GM23248 (cell line): ENCODE measurements around the gene HOXA9. TPM values are rescaled to one million over a fixed set of nuclear protein-coding genes. Genes with fewer than 3 reads are reported as not detected.

ENCODE experiments used
- DNase-seq: peaks from one replicate; pipeline ENCODE4 v3.0.0-alpha.2; 2015
- H2AFZ ChIP-seq: fragments of 200-600 bp; sonication (generic); 2 replicates; pipeline ENCODE4 v1.6.1; 2016; ENCODE audit warnings: antibody characterized with exemption
- H3F3A ChIP-seq: fragments of 200-600 bp; sonication (generic); 2 replicates; pipeline ENCODE4 v1.6.1; 2016; ENCODE audit warnings: mild to moderate bottlenecking, antibody characterized with exemption, mixed run types; ENCODE audit not compliant: insufficient read depth
- H3K27ac ChIP-seq: fragments of 200-600 bp; sonication (generic); 2 replicates; pipeline ENCODE4 v1.5.1; 2016; ENCODE audit warnings: mild to moderate bottlenecking
- H3K27me3 ChIP-seq: fragments of 200-600 bp; sonication (generic); replicated peaks from 2 replicates; pipeline ENCODE4 v1.6.1; 2016; ENCODE audit warnings: mild to moderate bottlenecking; ENCODE audit not compliant: insufficient read depth
- H3K36me3 ChIP-seq: fragments of 200-600 bp; sonication (generic); 2 replicates; pipeline ENCODE4 v1.6.1; 2016; ENCODE audit warnings: low read depth, mild to moderate bottlenecking
- H3K4me1 ChIP-seq: fragments of 200-600 bp; sonication (generic); 2 replicates; pipeline ENCODE4 v1.6.1; 2016; ENCODE audit warnings: mild to moderate bottlenecking; ENCODE audit not compliant: insufficient read depth
- H3K4me2 ChIP-seq: fragments of 200-600 bp; sonication (generic); one replicate; pipeline ENCODE4 v1.6.1; 2016; ENCODE audit warnings: mild to moderate bottlenecking; ENCODE audit not compliant: unreplicated experiment
- H3K4me3 ChIP-seq: fragments of 200-600 bp; sonication (generic); 2 replicates; pipeline ENCODE4 v1.5.1; 2016; ENCODE audit warnings: mild to moderate bottlenecking
- H3K79me2 ChIP-seq: fragments of 200-600 bp; sonication (generic); 2 replicates; pipeline ENCODE4 v1.6.1; 2016; ENCODE audit warnings: mild to moderate bottlenecking; ENCODE audit not compliant: insufficient read depth
- H3K9ac ChIP-seq: fragments of 200-600 bp; sonication (generic); 2 replicates; pipeline ENCODE4 v1.6.1; 2016; ENCODE audit warnings: mild to moderate bottlenecking
- H3K9me2 ChIP-seq: fragments of 200-600 bp; sonication (generic); 2 replicates; pipeline ENCODE4 v1.6.1; 2016; ENCODE audit warnings: mixed run types, mild to moderate bottlenecking, moderate library complexity; ENCODE audit not compliant: insufficient read depth
- H3K9me3 ChIP-seq: fragments of 200-600 bp; sonication (generic); one replicate; pipeline ENCODE4 v1.6.1; 2017; ENCODE audit warnings: low read depth
- H4K20me1 ChIP-seq: fragments of 200-600 bp; sonication (generic); 2 replicates; pipeline ENCODE4 v1.6.0; 2016; ENCODE audit not compliant: insufficient read depth
- EZH2 ChIP-seq: fragments of 200-600 bp; sonication (generic); IDR thresholded peaks from 2 replicates; pipeline ENCODE4 v1.6.1; 2018; ENCODE audit warnings: antibody characterized with exemption, mild to moderate bottlenecking; ENCODE audit not compliant: insufficient read depth, poor library complexity, severe bottlenecking
- EZH2phosphoT487 ChIP-seq: fragments of 200-600 bp; sonication (generic); IDR thresholded peaks from 2 replicates; pipeline ENCODE4 v1.6.1; 2018; ENCODE audit warnings: antibody characterized with exemption, moderate library complexity, mild to moderate bottlenecking, low read depth; ENCODE audit not compliant: insufficient read depth
- WGBS, 2 experiments: methylation state at CpG; one replicate each; pipeline ENCODE4 v1.1.6; 2015 to 2017; ENCODE audit warnings: low lambda C conversion rate in 2 of 2, low coverage in 1 of 2; ENCODE audit errors: missing lambda C conversion rate in 2 of 2; 5-methylcytosine and 5-hydroxymethylcytosine counted together
- in situ Hi-C: fragments of 300-500 bp; cut with MboI; formaldehyde crosslinking; loops from 2 replicates; pipeline ENCODE4 v1.15.0; 2020
- polyA plus RNA-seq: library from polyadenylated mRNA; unstranded; fragments of >200 nt; fragmentation: Nextera tagmentation; extraction: Ambion mirVana; gene quantifications from 2 replicates; pipeline ENCODE4 v1.2.1, GENCODE V29; 2016
- total RNA-seq: library from RNA; depleted of rRNA; stranded (reverse); fragments of >200 nt; shearing (Covaris generic); gene quantifications from 2 replicates; pipeline ENCODE4 v1.2.3, GENCODE V29; 2014

HOXA9 gene
- total and polyA plus RNA-seq, 2 experiments from 2014 or later, result 28.3 to 43.7 TPM

GRCh38 chr7:27131390-27131819 lies 33.9 kb downstream of the HOXA9 start:
- 16 to 18% methylated on average over 12 of the region's 12 CpGs for WGBS, 2 experiments
- Histone ChIP-seq H3K9ac (peak overlapping the region; percentile 89), H3K9me3 (no peaks in the 10 kb centered on the region), H3K36me3 (no peaks in the 10 kb centered on the region), H3F3A (peaks cover 39% of the 10 kb centered on the region), H2AFZ (peak overlapping the region; percentile 78), H3K27ac (peak overlapping the region; percentile 70), H4K20me1 (no peaks in the 10 kb centered on the region), H3K79me2 (peaks cover 61% of the 10 kb centered on the region), H3K27me3 (no peaks in the 10 kb centered on the region), H3K4me1 (peaks cover 23% of the 10 kb centered on the region), H3K9me2 (no peaks in the 10 kb centered on the region), H3K4me3 (peak overlapping the region; percentile 78), H3K4me2 (peak overlapping the region; percentile 80)
- peak; percentile 58 for DNase-seq
- in situ Hi-C loops, result no loop called here
- TF ChIP-seq EZH2 (no peak), EZH2phosphoT487 (no peak)

GRCh38 chr7:27130540-27131389 lies 34.6 kb downstream of the HOXA9 start, which contains the start of gene HOXA4:
HOXA4 (minus strand) TSS chr7:27130757; CDS start chr7:27130733, 24 bp downstream.
- Histone ChIP-seq H3F3A (peaks cover 37% of the 10 kb centered on the region), H3K27ac (peak within 1 kb of the TSS; percentile 70), H2AFZ (peak within 1 kb of the TSS; percentile 79), H3K27me3 (no peaks in the 10 kb centered on the region), H3K9me2 (no peaks in the 10 kb centered on the region), H3K4me2 (peak within 1 kb of the TSS; percentile 80), H3K9me3 (no peaks in the 10 kb centered on the region), H4K20me1 (no peaks in the 10 kb centered on the region), H3K79me2 (peaks cover 55% of the 10 kb centered on the region), H3K9ac (peak within 1 kb of the TSS; percentile 89), H3K36me3 (no peaks in the 10 kb centered on the region), H3K4me1 (peaks cover 23% of the 10 kb centered on the region), H3K4me3 (peak within 1 kb of the TSS; percentile 78)
- WGBS, 2 experiments, result 2 to 3% methylated on average over 53 to 60 of the region's 67 CpGs
- peak; percentile 98 for DNase-seq
- TF ChIP-seq EZH2phosphoT487 (no peak), EZH2 (no peak)
- in situ Hi-C loops, result no loop called here

DNA sequence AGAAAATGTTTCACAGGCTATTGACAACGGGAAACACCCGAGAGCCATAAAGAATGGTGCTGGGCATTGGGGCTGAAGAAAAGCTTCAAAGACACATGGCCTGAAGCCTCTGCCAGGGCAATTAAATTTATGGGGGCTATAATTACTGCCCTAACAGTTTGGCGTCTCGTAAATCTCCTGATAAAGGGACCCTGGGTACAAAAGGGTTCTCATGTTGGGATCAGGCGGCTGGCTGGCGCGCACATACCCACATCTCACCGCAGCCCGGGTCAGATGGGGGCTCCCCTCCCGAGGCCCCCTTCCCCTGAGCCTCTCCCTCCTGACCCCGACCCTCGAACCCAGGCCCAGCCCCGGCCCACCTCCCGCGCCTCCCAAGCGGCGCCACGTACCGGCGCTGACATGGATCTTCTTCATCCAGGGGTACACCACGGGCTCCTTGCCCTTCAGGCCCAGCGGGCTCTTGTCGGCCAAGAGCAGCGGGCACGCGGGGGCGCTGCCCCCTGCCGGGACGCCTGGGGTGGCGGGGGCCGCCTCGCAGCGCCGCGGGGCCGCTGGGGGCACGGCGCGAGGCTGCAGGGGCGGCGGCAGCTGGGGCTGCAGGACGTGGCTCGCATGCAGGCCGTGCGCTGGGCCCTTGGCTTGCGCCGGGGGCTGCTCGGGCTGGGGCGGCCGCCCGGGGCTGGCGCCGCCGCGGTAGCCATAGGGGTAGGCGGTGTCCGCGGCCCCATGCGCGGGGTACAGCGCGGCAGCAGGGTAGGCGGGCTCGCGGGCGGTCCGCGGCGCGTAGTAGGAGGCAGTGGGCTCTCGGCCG lies 35.4 kb downstream of the HOXA9 start:
- Histone ChIP-seq H3K4me1 (peaks cover 21% of the 10 kb centered on the region), H2AFZ (peak overlapping the region; percentile 79), H3K36me3 (no peaks in the 10 kb centered on the region), H3K9me2 (no peaks in the 10 kb centered on the region), H3K9ac (peak overlapping the region; percentile 89), H3F3A (peaks cover 29% of the 10 kb centered on the region), H3K79me2 (peaks cover 49% of the 10 kb centered on the region), H3K4me2 (peak overlapping the region; percentile 78), H4K20me1 (no peaks in the 10 kb centered on the region), H3K27ac (peak overlapping the region; percentile 55), H3K9me3 (no peaks in the 10 kb centered on the region), H3K27me3 (no peaks in the 10 kb centered on the region), H3K4me3 (peak overlapping the region; percentile 78)
- peak; percentile 74 for DNase-seq
- TF ChIP-seq EZH2phosphoT487, result no peak
- no peak for TF ChIP-seq EZH2
- WGBS, 2 experiments, result 8 to 11% methylated on average over 40 to 52 of the region's 72 CpGs
- in situ Hi-C loops, result no loop called here

GRCh38 chr7:27128776-27129728 lies 36.3 kb downstream of the HOXA9 start:
- Histone ChIP-seq H3K9me2 (no peaks in the 10 kb centered on the region), H3K36me3 (no peaks in the 10 kb centered on the region), H3K9ac (peak overlapping the region; percentile 89), H3K9me3 (no peaks in the 10 kb centered on the region), H3K4me3 (peak overlapping the region; percentile 78), H3K79me2 (peaks cover 48% of the 10 kb centered on the region), H2AFZ (peak overlapping the region; percentile 73), H3K4me2 (peak overlapping the region; percentile 78), H3K4me1 (peaks cover 14% of the 10 kb centered on the region), H3K27me3 (no peaks in the 10 kb centered on the region), H4K20me1 (no peaks in the 10 kb centered on the region), H3F3A (peaks cover 22% of the 10 kb centered on the region), H3K27ac (no peak overlapping the region)
- no peak for DNase-seq
- TF ChIP-seq EZH2phosphoT487 (no peak), EZH2 (no peak)
- 90 to 91% methylated on average over 28 of the region's 28 CpGs for WGBS, 2 experiments
- in situ Hi-C loops, result no loop called here
